OCI-LY7 (cell line): Measurements from ENCODE around the gene ANP32A. TPM values are rescaled to one million over a fixed set of nuclear protein-coding genes. Genes with fewer than 3 reads are reported as not detected.

Experiments used
- BruUV-seq: library from RNA; stranded (reverse); fragments of 400-500 nt; replicated peaks from 2 replicates; lab custom pipeline; 2021; lab: Mats Ljungman, UMichigan
- CTCF ChIA-PET: fragments of 300-600 bp; sonication (Branson Sonifier 250); formaldehyde crosslinking; loops from one replicate; lab custom pipeline; 2022; ENCODE audit warnings: antibody characterized with exemption; ENCODE audit not compliant: unreplicated experiment; lab: Charles Lee
- POLR2A ChIA-PET: fragments of 300-600 bp; sonication (Branson Sonifier 250); formaldehyde crosslinking; loops from one replicate; lab custom pipeline; 2022; ENCODE audit warnings: antibody characterized with exemption; lab: Charles Lee
- DNase-seq: peaks from one replicate; pipeline ENCODE4 v3.0.0-alpha.2; 2015; ENCODE audit warnings: low spot score
- H2AFZ ChIP-seq: fragments of 200-600 bp; sonication (generic), shearing (Covaris generic); 2 replicates; pipeline ENCODE4 v1.6.1; 2014; ENCODE audit warnings: mild to moderate bottlenecking, antibody characterized with exemption, low read length, moderate library complexity
- H3K27ac ChIP-seq: fragments of 200-600 bp; sonication (generic); 2 replicates; pipeline ENCODE4 v1.5.1; 2014; ENCODE audit warnings: mixed run types, low read depth, mild to moderate bottlenecking, moderate library complexity, low read length, inconsistent platforms; ENCODE audit not compliant: poor library complexity, severe bottlenecking
- H3K36me3 ChIP-seq: fragments of 200-600 bp; sonication (generic); 2 replicates; pipeline ENCODE4 v1.6.1; 2014; ENCODE audit warnings: mild to moderate bottlenecking, antibody characterized with exemption, low read length, moderate library complexity, mixed read lengths; ENCODE audit not compliant: insufficient read depth
- H3K4me1 ChIP-seq: fragments of 200-600 bp; sonication (generic); 2 replicates; pipeline ENCODE4 v1.5.1; 2014; ENCODE audit warnings: mild to moderate bottlenecking, low read length; ENCODE audit not compliant: insufficient read depth, poor library complexity, severe bottlenecking
- H3K4me2 ChIP-seq: fragments of 200-600 bp; sonication (generic); 2 replicates; pipeline ENCODE4 v1.6.1; 2014; ENCODE audit warnings: mild to moderate bottlenecking, low read length
- H3K4me3 ChIP-seq: fragments of 200-600 bp; sonication (generic); 2 replicates; pipeline ENCODE4 v1.5.1; 2014; ENCODE audit warnings: mild to moderate bottlenecking, low read depth, low read length; ENCODE audit not compliant: poor library complexity, severe bottlenecking
- H3K79me2 ChIP-seq: fragments of 200-600 bp; sonication (generic); 2 replicates; pipeline ENCODE4 v1.6.1; 2016; ENCODE audit warnings: low read depth, mild to moderate bottlenecking, low read length, moderate library complexity, mixed read lengths; ENCODE audit not compliant: insufficient read depth
- H3K9me2 ChIP-seq: fragments of 200-600 bp; sonication (generic); 2 replicates; pipeline ENCODE4 v1.6.1; 2016; ENCODE audit warnings: mild to moderate bottlenecking, low read length, mixed read lengths; ENCODE audit not compliant: insufficient read depth
- H3K9me3 ChIP-seq: fragments of 200-600 bp; sonication (generic); 2 replicates; pipeline ENCODE4 v1.6.1; 2014; ENCODE audit warnings: mild to moderate bottlenecking, mixed run types, low read length, mixed read lengths
- H4K20me1 ChIP-seq: fragments of 200-600 bp; sonication (generic); 2 replicates; pipeline ENCODE4 v1.6.1; 2014; ENCODE audit warnings: mild to moderate bottlenecking, antibody characterized with exemption, low read length, moderate library complexity, mixed read lengths; ENCODE audit not compliant: insufficient read depth
- CTCF ChIP-seq: fragments of 200-600 bp; sonication (generic); conservative IDR thresholded peaks from 2 replicates; pipeline ENCODE4 v1.5.1; 2014; ENCODE audit warnings: mild to moderate bottlenecking, antibody characterized with exemption, low read length, moderate library complexity, mixed read lengths
- EZH2phosphoT487 ChIP-seq: fragments of 200-600 bp; sonication (generic); IDR thresholded peaks from 2 replicates; pipeline ENCODE4 v1.6.1; 2018; ENCODE audit warnings: low read depth, borderline replicate concordance, mild to moderate bottlenecking, mixed run types, antibody characterized with exemption, low read length, moderate library complexity, mixed read lengths
- intact Hi-C: fragments of 100-400 bp; cut with micrococcal nuclease; formaldehyde crosslinking; loops from one replicate; pipeline ENCODE4 v1.10.0; 2022; ENCODE audit not compliant: unreplicated experiment
- total RNA-seq, 2 experiments: library from RNA; depleted of rRNA in 1 of 2; stranded (reverse); fragments of >200 nt in 1 of 2; shearing (Covaris generic) in 1 of 2; gene quantifications; 2 replicates each; pipeline ENCODE4 v1.2.3, GENCODE V29; 2014 to 2022

ANP32A gene
- total RNA-seq, 2 experiments from 2014 or later: 232 to 580 TPM

- intact Hi-C loops: loop anchor here (5.0 kb wide), 1 partner anchor 189 kb away; no protein-coding TSS in a partner anchor
Observed at GRCh38 chr15:68821190-68821840, 620 bp upstream of the ANP32A start.

DNA sequence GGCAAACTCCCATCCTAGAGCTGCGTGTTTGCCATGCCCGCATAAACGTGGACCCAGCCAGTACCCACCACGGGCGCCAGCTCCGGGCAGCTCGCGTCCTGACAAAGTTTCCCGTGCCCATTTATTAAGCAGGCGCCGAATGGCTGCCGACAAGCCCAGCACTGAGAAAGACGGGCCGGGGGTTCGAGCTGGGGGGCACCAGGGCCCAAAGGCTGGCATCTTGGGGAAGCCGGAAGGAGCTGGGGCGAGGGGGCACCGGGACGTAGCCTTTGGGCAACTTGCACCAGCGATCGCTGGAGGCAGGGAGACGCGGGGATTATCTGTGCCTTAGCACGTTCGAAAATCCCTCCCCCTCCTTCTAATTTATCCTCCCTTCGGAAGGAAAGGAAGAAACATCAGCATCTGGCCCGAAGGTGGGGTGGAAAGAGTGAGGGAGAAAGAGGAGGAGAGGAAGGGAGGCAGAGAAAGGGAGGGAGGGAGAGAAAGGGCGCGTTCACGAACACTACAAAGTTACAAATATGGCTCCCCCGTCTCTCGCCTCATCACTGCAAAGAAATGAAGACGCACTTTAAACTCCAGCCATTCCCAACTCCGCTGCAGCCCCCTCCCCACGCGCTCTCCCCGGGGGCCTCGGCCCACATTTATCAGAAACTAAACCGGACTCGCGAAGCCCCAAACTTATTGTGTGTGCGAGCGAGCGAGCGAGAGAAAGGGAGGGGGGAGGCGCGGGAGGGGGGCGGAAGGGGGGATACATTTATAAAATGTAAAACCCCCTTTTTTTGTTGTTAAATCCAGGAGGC lies 1.0 kb downstream of the ANP32A start:
- CTCF ChIA-PET: no interaction called here
- Histone ChIP-seq H3K79me2 (peaks cover 99% of the 10 kb centered on the region), H3K4me2 (peak overlapping the region; percentile 93), H3K9me2 (no peaks in the 10 kb centered on the region), H3K4me1 (peaks cover 38% of the 10 kb centered on the region), H4K20me1 (peaks cover 31% of the 10 kb centered on the region), H3K4me3 (peak overlapping the region; percentile 95), H3K36me3 (peaks cover 69% of the 10 kb centered on the region), H2AFZ (no peak overlapping the region), H3K9me3 (no peaks in the 10 kb centered on the region), H3K27ac (peak overlapping the region; percentile 91)
- no peak for TF ChIP-seq EZH2phosphoT487
- BruUV-seq: TSS peak; percentile 40
- DNase-seq: peak; percentile 58
- POLR2A ChIA-PET: interaction anchor here (0.6 to 6.0 kb wide), 6 partner anchors 14 to 715 kb away, joined by 3 to 96 read pairs (median 3); no protein-coding TSS in a partner anchor
- intact Hi-C loops: loop anchor here (1.0 to 10.0 kb wide), 5 partner anchors 31 to 635 kb away; partner anchors contain the start of gene RPLP1

More at GRCh38 chr15:68821190-68821840, 620 bp upstream of the ANP32A start:
- no peaks in the 10 kb centered on the region for H3K9me3 ChIP-seq
- no TSS peak for BruUV-seq
- no peaks in the 10 kb centered on the region for H3K9me2 ChIP-seq
- peaks cover 15% of the 10 kb centered on the region for H4K20me1 ChIP-seq
- peak overlapping the region; percentile 91 for H3K27ac ChIP-seq
- H3K36me3 ChIP-seq: peaks cover 53% of the 10 kb centered on the region
- H3K4me2 ChIP-seq: peak overlapping the region; percentile 90
- ChIA-PET CTCF (no interaction called here), POLR2A (interaction anchor here (0.5 to 1.6 kb wide), 4 partner anchors 10 to 174 kb away, joined by 3 to 5 read pairs (median 4); no protein-coding TSS in a partner anchor)
- peaks cover 83% of the 10 kb centered on the region for H3K79me2 ChIP-seq
- TF ChIP-seq CTCF (no peak), EZH2phosphoT487 (no peak)
- H3K4me3 ChIP-seq: peak overlapping the region; percentile 95
- peaks cover 22% of the 10 kb centered on the region for H3K4me1 ChIP-seq
- DNase-seq: peak; percentile 46
- H2AFZ ChIP-seq: no peak overlapping the region

DNA sequence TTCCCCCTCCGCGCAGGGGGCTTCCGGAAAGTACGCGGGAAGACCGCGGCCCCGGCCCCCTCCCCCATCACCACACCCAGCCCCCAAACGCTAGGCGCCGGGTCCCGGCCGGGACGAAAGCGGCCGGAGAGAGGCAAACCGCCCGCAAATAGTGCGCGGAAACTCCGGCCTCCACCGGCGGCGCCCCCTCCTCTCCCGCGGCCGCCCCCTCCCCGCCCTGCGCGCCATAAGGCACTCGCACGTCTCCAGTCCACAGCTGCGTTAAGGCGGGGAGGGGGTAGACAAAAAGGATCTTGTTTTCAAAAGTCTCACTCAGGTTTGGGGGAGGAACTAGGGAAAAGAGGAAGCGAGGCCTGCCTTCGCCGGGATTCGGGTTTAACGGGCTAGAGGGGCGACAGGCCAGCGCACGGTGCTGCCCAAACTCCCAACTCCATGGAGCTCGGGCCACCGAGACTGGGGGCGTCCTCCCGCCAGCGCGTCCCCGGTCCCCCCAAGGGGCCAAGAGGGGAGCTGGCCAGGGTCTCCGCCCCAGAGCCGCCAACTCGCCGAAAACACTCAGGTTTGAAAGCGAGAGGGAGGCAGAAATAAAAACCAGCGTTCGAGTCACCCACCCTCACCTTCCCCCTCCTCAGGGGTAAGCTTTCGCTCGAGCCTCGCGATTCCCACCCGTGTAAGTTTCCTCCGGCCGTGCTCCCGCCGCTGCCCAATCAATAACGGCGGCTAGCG lies 1.8 kb downstream of the ANP32A start:
- Histone ChIP-seq H3K9me2 (no peaks in the 10 kb centered on the region), H3K27ac (peak overlapping the region; percentile 91), H3K4me1 (peaks cover 42% of the 10 kb centered on the region), H3K4me3 (peak overlapping the region; percentile 95), H3K9me3 (no peaks in the 10 kb centered on the region), H3K4me2 (peak overlapping the region; percentile 93), H2AFZ (no peak overlapping the region), H3K79me2 (peaks cover 99% of the 10 kb centered on the region), H3K36me3 (peaks cover 70% of the 10 kb centered on the region), H4K20me1 (peaks cover 34% of the 10 kb centered on the region)
- intact Hi-C loops: loop anchor here (1.0 to 10.0 kb wide), 3 partner anchors 26 to 636 kb away; partner anchors contain the start of gene RPLP1
- POLR2A ChIA-PET: interaction anchor here (0.6 to 6.0 kb wide), 7 partner anchors 15 to 714 kb away, joined by 3 to 96 read pairs (median 3); no protein-coding TSS in a partner anchor
- no TSS peak for BruUV-seq
- CTCF ChIA-PET: no interaction called here
- no peak for TF ChIP-seq CTCF
- DNase-seq: peak; percentile 81
